NCI-H460 (cell line): ENCODE measurements around the gene AIFM3. TPM values are rescaled to one million over a fixed set of nuclear protein-coding genes. Genes with fewer than 3 reads are reported as not detected.
A peak's percentile ranks its signal among the peaks of the same experiment; 100 is the strongest.

Source experiments
- DNase-seq: peaks from one replicate; pipeline ENCODE4 v3.0.0-alpha.2; 2016; ENCODE audit warnings: low read depth; ENCODE audit errors: extremely low read depth
- total RNA-seq: library from RNA; depleted of rRNA; stranded (reverse); fragments of >200 nt; shearing (Covaris generic); gene quantifications from 2 replicates; pipeline ENCODE4 v1.2.3, GENCODE V29; 2014

AIFM3 gene
- total RNA-seq, 1 experiment from 2014 or later = 1.4 TPM

DNA sequence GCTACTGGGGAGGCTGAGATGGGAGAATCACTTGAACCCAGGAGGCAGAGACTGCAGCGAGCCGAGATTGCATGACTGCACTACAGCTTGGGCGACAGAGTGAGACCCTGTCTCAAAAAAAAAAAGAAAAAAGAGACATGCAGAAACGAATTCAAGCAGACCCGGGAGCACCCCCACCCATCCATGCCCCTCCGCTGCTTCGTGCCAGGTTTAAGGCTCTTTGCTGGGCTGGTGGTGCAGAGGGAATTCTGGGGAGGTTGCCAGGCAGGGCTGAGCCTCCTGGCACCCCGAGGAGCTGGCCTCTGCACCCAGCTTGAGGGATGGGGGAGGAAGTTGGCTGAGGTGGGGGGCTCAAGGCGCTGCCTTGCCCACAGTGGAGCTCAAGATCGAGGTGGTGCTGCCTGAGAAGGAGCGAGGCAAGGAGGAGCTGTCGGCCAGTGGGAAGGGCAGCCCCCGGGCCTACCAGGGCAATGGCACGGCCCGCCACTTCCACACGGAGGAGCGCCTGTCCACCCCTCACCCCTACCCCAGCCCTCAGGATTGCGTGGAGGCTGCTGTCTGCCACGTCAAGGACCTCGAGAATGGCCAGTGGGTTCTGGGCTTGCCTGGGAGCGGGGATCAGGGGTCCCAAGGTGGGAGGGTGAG, 6.0 kb downstream of the AIFM3 start:
- no peak for DNase-seq

DNA sequence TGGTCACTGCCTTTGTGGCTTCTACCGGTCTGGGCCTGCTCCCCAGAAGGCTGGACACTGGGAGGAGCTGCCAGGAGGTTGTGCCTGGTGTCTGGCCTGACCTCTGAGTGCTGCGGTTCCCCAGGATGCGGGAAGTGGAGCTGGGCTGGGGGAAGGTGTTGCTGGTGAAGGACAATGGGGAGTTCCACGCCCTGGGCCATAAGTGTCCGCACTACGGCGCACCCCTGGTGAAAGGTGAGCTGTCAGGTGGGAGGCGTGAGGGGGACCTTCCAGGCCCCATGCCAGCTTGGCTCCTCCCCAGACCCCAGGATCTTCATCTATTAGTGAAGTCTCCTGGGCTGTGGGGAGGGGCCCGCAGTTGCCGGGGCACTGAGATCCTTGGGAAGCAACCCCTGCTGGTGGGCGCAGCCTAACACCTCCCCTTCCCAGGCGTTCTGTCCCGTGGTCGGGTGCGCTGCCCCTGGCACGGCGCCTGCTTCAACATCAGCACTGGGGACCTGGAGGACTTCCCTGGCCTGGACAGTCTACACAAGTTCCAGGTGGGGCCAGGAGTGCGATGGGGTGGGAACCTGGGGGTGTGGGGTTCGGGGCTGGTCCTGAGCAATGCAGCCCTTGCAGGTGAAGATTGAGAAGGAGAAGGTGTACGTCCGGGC, 6.7 kb downstream of the AIFM3 start:
- DNase-seq = no peak

DNA sequence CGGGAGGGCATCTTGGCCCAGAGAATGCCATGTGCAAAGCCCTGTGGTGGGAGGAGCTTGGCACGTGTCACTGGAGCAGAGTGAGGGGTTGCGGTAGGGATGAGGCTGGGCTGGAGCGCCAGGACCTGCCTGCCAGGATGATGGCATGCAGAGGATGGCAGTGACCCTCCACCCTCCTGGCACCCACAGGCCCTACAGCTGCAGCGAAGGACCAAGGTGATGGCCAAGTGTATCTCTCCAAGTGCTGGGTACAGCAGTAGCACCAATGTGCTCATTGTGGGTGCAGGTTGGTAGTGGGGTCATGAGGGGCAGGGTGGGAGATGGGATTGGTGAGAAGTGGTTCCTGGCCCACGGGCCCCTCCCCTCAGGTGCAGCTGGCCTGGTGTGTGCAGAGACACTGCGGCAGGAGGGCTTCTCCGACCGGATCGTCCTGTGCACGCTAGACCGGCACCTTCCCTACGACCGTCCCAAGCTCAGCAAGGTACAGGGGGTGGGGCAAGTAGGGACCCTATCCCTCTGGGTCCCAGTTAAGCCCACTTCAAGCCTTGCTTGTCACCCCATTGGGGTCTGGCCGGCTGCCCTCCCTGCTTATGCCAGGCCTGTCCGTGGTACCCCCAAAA, 7.4 kb downstream of the AIFM3 start:
- no peak for DNase-seq

DNA sequence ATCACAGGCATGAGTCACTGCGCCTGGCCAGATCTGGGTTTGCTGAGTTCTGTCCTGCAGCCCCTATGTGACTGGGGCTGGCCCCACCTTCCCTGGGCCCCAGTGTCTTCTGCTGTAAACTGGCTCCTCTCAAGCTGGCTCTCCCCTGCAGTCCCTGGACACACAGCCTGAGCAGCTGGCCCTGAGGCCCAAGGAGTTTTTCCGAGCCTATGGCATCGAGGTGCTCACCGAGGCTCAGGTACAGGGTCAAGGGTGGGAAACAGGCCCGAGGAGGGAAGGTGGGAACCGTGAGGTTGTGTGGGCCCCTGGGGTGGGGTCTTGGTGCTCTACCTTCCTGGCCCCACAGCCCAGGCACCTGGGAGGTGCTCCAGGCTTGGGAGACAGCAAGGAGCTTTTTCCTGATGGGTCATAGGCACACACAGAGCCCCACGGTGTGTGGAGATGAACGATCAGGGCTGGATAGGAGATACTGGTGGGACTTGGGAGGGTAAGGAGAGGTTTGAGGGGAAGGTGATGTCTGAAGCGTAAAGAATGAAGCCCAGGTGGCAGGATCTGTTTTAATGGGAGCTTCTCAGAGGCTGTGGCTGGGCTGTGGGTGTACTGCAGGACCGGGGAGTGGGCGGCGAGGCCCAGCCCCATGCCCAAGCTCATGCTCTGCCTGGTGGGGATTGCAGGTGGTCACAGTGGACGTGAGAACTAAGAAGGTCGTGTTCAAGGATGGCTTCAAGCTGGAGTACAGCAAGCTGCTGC, 8.7 kb downstream of the AIFM3 start:
- DNase-seq = no peak

DNA sequence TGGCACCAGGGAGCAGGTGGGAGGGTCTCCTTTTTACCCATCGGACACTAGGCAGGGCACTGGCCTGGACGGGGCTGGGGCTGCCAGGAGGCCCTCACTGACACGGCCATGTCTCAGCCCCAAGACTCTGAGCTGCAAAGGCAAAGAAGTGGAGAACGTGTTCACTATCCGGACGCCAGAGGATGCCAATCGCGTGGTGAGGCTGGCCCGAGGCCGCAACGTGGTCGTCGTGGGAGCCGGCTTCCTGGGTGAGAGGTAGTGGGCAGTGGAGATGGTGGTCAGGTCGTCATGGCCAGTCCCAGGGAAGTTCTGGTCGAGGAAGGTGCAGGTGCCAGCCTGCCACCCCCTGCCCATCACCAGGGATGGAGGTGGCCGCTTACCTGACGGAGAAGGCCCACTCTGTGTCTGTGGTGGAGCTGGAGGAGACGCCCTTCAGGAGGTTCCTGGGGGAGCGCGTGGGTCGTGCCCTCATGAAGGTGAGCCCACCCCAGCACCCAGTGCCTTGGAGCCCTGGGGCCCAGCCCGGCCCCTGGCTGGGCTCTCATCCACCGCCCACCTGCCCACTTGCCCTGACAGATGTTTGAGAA, 9.3 kb downstream of the AIFM3 start:
- no peak for DNase-seq

DNA sequence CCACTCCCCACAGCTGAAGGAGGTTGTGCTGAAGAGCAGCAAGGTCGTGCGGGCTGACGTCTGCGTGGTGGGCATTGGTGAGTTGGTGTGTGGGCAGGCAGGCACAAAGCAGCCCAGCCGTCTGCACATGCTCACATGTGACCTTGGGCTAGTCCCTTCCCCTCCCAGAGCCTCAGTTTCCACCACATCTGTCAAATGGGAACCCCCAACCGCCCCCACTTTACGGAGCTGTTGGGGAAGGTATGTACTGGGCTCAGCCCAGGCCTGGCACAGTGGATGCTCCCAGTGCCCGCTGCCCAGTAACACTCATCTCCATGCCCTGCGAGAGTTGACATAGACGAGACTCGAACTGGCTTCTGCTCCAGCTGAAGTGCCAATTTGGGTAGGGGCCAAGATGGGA, 10.0 kb downstream of the AIFM3 start:
- DNase-seq = no peak

DNA sequence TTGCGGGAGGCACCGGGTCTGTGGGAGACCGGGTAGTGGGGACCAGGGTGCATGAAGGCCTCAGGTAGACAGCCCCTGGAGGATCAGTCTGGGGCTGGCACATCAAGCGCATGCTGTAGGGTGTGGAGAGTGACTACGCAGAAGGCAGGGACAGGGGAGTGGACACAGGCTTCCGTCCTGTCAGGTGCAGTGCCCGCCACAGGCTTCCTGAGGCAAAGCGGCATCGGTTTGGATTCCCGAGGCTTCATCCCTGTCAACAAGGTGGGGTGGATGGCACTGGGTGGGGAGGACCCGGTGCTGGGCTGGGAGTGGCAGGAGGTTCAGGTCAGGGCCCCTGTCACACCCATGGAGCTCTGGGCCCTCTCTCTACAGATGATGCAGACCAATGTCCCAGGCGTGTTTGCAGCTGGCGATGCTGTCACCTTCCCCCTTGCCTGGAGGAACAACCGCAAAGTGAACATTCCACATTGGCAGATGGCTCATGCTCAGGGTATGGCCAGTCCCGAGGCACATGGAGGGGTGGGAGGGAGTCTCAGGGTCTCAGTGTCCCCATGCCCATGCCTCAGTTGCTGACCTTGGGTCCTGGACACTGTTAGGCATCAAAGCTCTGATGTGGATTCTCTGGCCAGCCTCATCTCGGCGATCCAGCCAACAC, 10.6 kb downstream of the AIFM3 start:
- no peak for DNase-seq

DNA sequence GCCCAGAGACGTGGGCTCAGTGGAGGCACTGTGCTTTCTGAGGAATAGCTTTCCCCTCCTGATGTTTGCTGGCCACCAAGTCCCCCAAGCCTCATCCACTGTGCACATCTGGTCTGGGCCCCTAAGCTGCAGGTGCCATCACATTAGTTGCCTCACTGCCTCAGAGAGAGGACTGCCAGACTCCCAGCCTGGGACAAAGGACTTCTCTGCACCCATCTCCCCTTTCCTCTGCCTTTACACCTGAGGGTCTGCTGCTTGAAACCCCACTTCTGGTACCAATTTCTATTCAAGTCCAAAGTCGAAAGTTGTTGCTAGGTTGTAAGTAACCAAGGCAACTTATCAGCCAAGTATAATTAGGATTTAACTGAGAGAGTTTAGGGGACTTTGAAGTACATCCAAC, 11.4 kb downstream of the AIFM3 start:
- no peak for DNase-seq

DNA sequence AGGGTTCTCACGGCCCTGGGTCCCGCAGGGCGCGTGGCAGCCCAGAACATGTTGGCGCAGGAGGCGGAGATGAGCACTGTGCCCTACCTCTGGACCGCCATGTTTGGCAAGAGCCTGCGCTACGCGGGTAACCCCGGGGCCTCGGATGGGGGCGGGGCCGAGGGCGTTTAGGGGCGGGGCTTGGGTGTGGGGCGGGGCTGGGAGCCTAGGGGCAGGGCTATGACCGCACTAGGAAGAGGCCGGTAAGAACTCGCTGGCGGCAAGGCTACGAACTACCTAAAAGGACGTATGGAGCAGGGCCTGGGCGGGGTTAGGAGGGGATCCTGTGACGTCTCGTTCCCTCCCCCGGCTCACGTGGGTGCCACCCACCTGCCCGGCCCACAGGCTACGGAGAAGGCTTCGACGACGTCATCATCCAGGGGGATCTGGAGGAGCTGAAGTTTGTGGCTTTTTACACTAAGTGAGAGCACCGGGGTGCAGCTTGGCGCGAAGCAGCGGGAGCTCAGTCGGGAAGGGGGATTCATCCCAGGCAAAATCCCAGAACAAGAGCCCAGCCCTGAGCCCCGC, 12.3 kb downstream of the AIFM3 start:
- DNase-seq = no peak

DNA sequence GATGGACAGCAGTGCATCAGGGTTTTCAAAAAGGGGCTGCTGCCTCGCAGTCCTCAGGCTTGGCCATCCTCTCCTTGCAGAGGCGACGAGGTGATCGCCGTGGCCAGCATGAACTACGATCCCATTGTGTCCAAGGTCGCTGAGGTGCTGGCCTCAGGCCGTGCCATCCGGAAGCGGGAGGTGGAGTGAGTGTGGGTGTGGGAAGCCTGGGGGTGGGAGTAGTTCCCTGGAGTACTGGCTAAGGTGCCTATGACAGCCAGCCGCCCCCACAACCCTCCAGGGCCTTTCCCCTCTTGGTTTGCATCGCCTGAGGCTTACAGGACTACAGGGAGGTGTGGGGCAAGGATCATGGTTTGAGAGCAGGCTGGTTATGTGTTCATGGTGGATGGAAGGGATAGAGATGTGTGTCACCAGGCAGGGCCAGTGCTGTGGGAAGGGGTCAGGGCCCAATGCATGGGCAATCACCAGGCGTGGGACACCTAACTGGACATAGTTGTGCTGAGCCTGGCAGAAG, 12.9 kb downstream of the AIFM3 start:
- no peak for DNase-seq

DNA sequence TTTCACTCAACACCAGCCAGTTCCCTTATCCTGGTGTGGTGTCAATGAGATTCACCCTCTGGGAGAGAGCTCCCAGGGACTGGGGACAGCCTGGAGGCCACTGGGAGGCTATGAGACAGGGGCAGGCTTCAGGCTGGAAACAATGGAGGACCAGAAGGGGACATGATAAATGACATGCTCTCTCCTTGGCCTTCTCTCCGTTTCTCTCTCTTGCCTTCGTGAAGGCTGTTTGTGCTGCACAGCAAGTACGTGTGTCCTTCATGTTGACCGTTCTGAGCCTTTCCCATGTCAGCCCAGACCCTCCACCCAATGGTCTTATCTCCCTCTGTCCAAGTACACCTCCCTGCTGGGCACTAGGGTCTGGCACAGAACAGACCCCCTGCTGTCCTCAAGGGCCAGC, 13.5 kb downstream of the AIFM3 start:
- DNase-seq = no peak

DNA sequence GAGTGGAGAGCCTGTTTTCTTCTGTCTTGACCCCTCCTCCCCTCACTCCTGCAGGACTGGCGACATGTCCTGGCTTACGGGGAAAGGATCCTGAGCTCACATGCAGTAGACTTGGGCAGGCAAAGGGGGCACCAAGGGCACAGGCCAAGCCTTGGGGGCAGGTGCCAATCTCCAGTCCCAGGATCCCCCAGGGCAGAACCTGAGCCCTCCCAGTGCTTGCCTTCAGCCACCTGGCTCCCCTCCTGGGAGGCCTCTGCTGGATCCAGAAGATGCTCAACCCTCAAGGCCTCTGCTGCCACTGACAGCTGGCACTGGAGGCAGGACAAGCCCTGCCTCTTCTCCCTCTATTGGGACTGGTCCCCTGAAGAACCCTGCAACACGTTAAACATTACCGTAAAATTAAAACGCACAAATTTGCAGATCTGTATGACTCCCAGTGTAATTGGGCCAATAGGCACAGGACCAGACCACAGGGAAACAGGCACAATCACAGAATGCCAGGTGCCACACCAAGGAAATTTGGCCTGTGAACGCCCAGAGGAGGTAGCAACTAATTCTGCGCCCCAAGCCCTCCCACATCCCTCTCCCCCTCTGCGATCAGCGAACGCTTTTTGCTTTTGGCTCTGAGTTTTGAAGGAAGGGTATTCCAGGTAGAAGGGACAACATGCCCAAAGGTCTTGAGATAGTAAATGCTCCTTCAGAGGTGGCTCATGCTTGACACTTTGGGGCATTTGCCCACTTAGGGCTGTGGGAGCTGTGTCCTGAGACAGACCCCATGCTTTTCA, 14.1 kb downstream of the AIFM3 start:
- no peak for DNase-seq

DNA sequence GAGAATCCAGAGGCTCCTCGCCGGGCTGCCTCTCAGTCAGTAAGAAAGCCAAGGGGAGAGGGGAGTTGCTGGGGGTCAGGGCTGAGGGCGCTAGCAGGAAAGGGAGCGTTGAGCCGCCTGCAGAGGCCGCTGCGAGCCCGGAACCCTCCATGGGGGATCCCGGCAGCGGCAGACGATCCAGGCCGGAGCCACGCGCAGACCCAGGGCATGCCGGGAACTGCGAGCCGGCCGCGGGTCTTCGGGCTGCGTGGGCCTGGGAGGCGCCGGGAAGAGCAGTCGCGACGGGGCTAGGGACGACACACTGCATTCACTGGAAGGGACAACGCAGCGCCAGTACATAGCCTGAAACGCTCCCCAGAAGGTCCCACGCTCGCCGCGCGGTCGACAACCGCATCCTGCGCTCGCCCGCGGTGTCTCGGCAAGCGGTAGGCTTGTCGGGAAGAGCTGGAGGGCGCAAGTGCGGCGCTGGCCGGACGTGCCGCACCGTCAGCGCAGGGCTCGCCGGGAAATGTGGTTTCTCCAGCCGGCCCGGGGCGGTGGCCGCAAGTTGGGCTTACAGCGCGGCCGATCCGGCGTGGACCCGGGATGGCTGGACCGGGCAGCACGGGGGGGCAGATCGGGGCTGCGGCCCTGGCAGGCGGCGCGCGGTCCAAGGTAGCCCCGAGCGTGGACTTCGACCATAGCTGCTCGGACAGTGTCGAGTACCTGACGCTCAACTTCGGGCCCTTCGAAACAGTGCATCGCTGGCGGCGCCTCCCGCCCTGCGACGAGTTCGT, 14.9 kb downstream of the AIFM3 start, which contains the start of gene LZTR1:
Gene LZTR1 (plus strand): TSS at position 511 of the 776 bp plus-strand sequence. CDS start 75 bp downstream, at position 586.
- peak; percentile 65 for DNase-seq

DNA sequence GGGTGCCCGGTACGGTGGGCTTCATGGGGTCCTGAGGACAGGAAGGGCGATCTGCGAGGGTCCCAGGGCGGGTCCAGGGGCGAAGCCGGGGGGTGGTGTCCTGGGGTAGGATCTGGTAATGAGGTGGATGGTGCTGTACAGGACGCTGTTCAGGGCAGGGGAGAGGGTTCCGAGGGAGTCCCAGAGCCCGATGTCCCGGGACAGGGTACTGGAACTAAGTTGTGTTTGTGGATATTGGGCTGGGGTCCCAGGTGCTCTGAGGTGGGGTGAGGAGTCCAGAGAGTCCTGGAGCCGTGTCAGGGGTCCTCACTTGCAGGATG, 15.5 kb downstream of the AIFM3 start:
- DNase-seq = no peak

DNA sequence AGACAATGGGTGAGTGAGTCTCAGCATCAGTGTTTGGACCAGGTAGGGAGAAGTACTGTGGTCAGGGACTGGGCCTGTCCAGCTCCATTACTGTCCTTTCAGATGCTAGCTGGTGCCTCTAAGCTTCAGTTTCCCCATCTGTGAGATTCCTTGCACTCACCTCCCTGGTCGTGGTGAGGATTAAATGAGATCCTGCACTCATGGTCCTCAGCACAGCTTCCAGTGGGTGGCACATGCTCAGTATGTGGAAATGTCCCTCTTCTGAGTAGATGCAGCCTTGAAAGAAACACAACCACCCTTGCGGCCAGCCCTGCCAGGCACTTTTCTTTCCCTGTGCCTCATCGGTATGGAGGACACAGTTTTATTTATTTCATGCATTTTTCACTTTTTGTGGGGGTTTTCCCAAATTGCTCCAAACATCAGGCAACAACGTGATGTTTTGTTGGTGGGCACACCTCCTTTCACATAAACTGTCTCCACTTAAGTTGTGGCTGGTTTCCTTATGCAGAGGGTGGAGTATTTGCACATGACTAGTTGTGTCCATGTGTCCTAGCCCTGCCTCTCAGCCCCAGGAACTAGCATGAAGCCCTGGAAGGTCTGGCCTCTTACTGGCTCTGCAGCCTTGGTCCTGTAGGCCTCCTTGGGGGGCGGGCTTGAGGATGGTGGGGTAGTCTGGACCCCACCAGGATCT, 16.2 kb downstream of the AIFM3 start:
- DNase-seq = no peak

DNA sequence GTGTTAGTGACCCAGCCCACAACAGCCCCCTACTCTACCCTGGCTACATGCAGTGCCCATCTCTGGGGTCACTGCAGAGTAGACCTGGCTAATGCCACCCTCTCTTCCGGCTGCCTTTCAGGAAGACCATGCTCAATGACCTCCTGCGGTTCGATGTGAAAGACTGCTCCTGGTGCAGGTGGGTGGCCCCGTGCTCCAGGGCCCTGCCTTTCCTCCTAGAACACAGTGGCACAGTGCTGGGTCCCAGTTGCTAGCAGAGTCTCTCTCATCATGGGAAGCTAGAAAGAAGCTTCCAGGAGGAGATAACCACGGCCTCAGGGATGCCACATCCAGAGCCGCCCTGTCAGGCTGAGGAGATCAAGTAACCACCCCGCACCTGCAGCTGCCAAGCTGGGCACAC, 18.7 kb downstream of the AIFM3 start:
- no peak for DNase-seq

DNA sequence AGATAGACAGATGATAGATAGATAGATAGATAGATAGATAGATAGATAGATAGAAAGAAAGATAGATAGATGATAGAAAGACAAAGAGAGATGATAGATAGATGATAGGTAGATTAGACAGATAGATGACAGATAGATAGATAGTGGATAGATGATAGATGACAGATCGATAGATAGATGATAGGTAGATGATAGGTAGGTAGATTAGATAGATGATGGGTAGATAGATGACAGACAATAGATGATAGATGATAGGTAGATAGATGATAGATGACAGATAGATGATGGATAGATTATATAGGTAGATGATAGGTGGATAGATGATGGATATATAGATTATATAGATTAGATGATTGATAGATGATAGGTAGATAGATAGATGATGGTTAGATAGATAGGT, 19.3 kb downstream of the AIFM3 start:
- DNase-seq = no peak

DNA sequence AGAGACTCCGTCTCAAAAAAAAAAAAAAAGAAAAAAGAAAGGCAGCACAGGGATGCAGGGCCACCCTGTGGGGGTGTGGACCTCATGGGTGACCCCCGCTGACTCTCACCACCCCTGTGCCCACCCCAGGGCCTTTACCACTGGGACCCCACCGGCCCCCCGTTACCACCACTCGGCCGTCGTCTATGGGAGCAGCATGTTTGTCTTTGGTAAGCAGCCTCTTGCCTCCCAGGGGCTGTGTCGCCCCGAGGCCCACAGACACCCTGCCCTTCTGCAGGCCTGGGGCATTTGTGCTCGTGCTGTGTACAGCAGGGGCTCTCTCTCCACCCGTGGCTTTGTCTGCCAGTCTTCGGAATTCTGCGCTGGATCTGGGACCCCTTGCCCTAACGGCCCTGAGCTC, 20.3 kb downstream of the AIFM3 start:
- no peak for DNase-seq
